Uterus (tissue), 2 donors: ENCODE results near the gene ADD1.

Experiments used
- CTCF ChIP-seq, 4 experiments: fragments of 200-600 bp in 2 of 4; fragments of 450-650 bp in 2 of 4; sonication (generic) in 2 of 4; IDR thresholded peaks; one replicate each; pipeline ENCODE4 v1.5.1; 2016 to 2019; ENCODE audit warnings: antibody characterized with exemption in 4 of 4, mild to moderate bottlenecking in 2 of 4, moderate library complexity in 1 of 4
- POLR2A ChIP-seq, 2 donors: fragments of 450-650 bp; IDR thresholded peaks; one replicate each; pipeline ENCODE4 v1.6.1; 2016; ENCODE audit warnings: antibody characterized with exemption in 2 of 2, mild to moderate bottlenecking in 1 of 2, moderate library complexity in 1 of 2

GRCh38 chr4:2849267-2850152 is 5.9 kb downstream of the ADD1 start:
- no peak for TF ChIP-seq CTCF (IDR thresholded peaks at IDR 0.05)
- TF ChIP-seq POLR2A (IDR thresholded peaks at IDR 0.05): no peak
